GM12878 (cell line): ENCODE results near the gene OAS1. TPM values are rescaled to one million over a fixed set of nuclear protein-coding genes. Genes with fewer than 3 reads are reported as not detected.

Source experiments
- ATAC-seq: fragments of 200-7000 bp; cut with Tn5 transposase; 3 replicates; pipeline ENCODE4 v1.9.1; 2020; ENCODE audit warnings: mild to moderate bottlenecking, moderate library complexity
- BruUV-seq: library from RNA; stranded (reverse); fragments of 400-500 nt; replicated peaks from 2 replicates; lab custom pipeline; 2021; lab: Mats Ljungman, UMichigan
- CTCF ChIA-PET: fragments of 300-600 bp; sonication (Branson Sonifier 250); formaldehyde crosslinking; extraction: SDS; loops from one replicate; lab custom pipeline; 2021; ENCODE audit warnings: inconsistent platforms; lab: Yijun Ruan, JAX
- POLR2A ChIA-PET: fragments of 350-600 bp; formaldehyde crosslinking; extraction: SDS; loops from one replicate; lab custom pipeline; 2021; ENCODE audit warnings: inconsistent platforms; lab: Charles Lee
- RAD21 ChIA-PET: fragments of 300-600 bp; sonication (Branson Sonifier 250); formaldehyde crosslinking; loops from one replicate; lab custom pipeline; 2023; ENCODE audit warnings: antibody characterized with exemption; ENCODE audit not compliant: unreplicated experiment; lab: Charles Lee
- SMC1A ChIA-PET: fragments of 300-600 bp; sonication (Branson Sonifier 250); formaldehyde crosslinking; loops from one replicate; lab custom pipeline; 2023; ENCODE audit not compliant: unreplicated experiment, uncharacterized antibody; lab: Charles Lee
- DNase-seq: peaks from one replicate; pipeline ENCODE4 v3.0.0-alpha.2; 2011; ENCODE audit warnings: low read depth, low spot score
- FAIRE-seq: peaks from 3 replicates; lab custom pipeline; 2011; peaks lifted over from hg19 to GRCh38; lab: Jason Lieb, UNC
- H2AFZ ChIP-seq: 2 replicates; pipeline ENCODE4 v1.6.0; 2011; ENCODE audit warnings: low read depth, low read length, control low read depth; ENCODE audit not compliant: control insufficient read depth
- H3K27ac ChIP-seq: 2 replicates; pipeline ENCODE4 v1.5.1; 2011; ENCODE audit warnings: control low read depth; ENCODE audit not compliant: control insufficient read depth, insufficient read depth
- H3K27me3 ChIP-seq, 2 experiments: replicated peaks in 1 of 2; 2 replicates each; pipeline versions ENCODE4 v1.6.0 to v1.6.1; 2011; ENCODE audit warnings: low read length in 1 of 2; ENCODE audit not compliant: control insufficient read depth in 2 of 2, insufficient read depth in 2 of 2
- H3K36me3 ChIP-seq, 2 experiments: 2 replicates each; pipeline ENCODE4 v1.5.1; 2011; ENCODE audit warnings: low read length in 1 of 2; ENCODE audit not compliant: control insufficient read depth in 2 of 2, insufficient read depth in 2 of 2
- H3K4me1 ChIP-seq: 2 replicates; pipeline ENCODE4 v1.6.1; 2011; ENCODE audit warnings: mild to moderate bottlenecking, low read length, moderate library complexity, mixed read lengths; ENCODE audit not compliant: control insufficient read depth, insufficient read depth
- H3K4me2 ChIP-seq: 2 replicates; pipeline ENCODE4 v1.6.0; 2011; ENCODE audit warnings: control low read depth; ENCODE audit not compliant: control insufficient read depth, insufficient read depth
- H3K4me3 ChIP-seq: fragments of 200-600 bp; sonication (generic); 2 replicates; pipeline ENCODE4 v1.5.1; 2016
- H3K79me2 ChIP-seq: 2 replicates; pipeline ENCODE4 v1.6.0; 2011; ENCODE audit warnings: low read length; ENCODE audit not compliant: control insufficient read depth, insufficient read depth
- H3K9ac ChIP-seq: 2 replicates; pipeline ENCODE4 v1.8.0; 2011; ENCODE audit warnings: low read length, control low read depth, mixed read lengths; ENCODE audit not compliant: control insufficient read depth, insufficient read depth
- H3K9me3 ChIP-seq: replicated peaks from 3 replicates; pipeline ENCODE4 v1.5.1; 2011; ENCODE audit warnings: mild to moderate bottlenecking, low read length; ENCODE audit not compliant: control insufficient read depth, insufficient read depth
- H4K20me1 ChIP-seq: 2 replicates; pipeline ENCODE4 v1.6.0; 2011; ENCODE audit not compliant: control insufficient read depth, insufficient read depth
- CBX5 ChIP-seq: sonication (generic); IDR thresholded peaks from 2 replicates; pipeline ENCODE4 v1.6.1; 2016; ENCODE audit warnings: low read depth, moderate library complexity, mild to moderate bottlenecking, inconsistent platforms
- DPF2 ChIP-seq: fragments of 450-650 bp; IDR thresholded peaks from 2 replicates; pipeline ENCODE4 v1.6.1; 2017; ENCODE audit warnings: mild to moderate bottlenecking
- ESRRA ChIP-seq: IDR thresholded peaks from 2 replicates; pipeline ENCODE4 v1.6.1; 2012; ENCODE audit warnings: mild to moderate bottlenecking, low read length, improper control_type of control experiment
- IKZF1 ChIP-seq: fragments of 450-650 bp; conservative IDR thresholded peaks from 2 replicates; pipeline ENCODE4 v1.6.1; 2017; ENCODE audit warnings: antibody characterized with exemption, mild to moderate bottlenecking
- MTA3 ChIP-seq: IDR thresholded peaks from 2 replicates; pipeline ENCODE4 v1.6.1; 2012; ENCODE audit warnings: low read length, inconsistent platforms, borderline replicate concordance
- NR2C1 ChIP-seq: fragments of 450-650 bp; IDR thresholded peaks from 2 replicates; pipeline ENCODE4 v1.6.1; 2017; ENCODE audit warnings: antibody characterized with exemption, mild to moderate bottlenecking, moderate library complexity
- PAX8 ChIP-seq: fragments of 450-650 bp; IDR thresholded peaks from 2 replicates; pipeline ENCODE4 v1.6.1; 2017; ENCODE audit warnings: mild to moderate bottlenecking, moderate library complexity
- POLR2AphosphoS5 ChIP-seq: IDR thresholded peaks from 2 replicates; pipeline ENCODE4 v1.6.1; 2011; ENCODE audit warnings: mild to moderate bottlenecking, low read length, inconsistent platforms
- RFX5 ChIP-seq: IDR thresholded peaks from 2 replicates; pipeline ENCODE4 v1.6.1; 2011; ENCODE audit warnings: low read depth, low read length, improper control_type of control experiment
- SREBF2 ChIP-seq: IDR thresholded peaks from 2 replicates; pipeline ENCODE4 v1.6.1; 2012; ENCODE audit warnings: mild to moderate bottlenecking, low read length
- STAT1 ChIP-seq: fragments of 450-650 bp; conservative IDR thresholded peaks from 2 replicates; pipeline ENCODE4 v1.6.1; 2014; ENCODE audit warnings: antibody characterized with exemption, mild to moderate bottlenecking
- SUZ12 ChIP-seq: fragments of 200-600 bp; sonication (generic); IDR thresholded peaks from one replicate; pipeline ENCODE4 v1.6.1; 2018; ENCODE audit warnings: antibody characterized with exemption, mild to moderate bottlenecking; ENCODE audit not compliant: unreplicated experiment
- ZBED1 ChIP-seq: IDR thresholded peaks from 2 replicates; pipeline ENCODE4 v1.6.1; 2016; ENCODE audit warnings: borderline replicate concordance
- ZSCAN29 ChIP-seq: fragments of 450-650 bp; IDR thresholded peaks from 2 replicates; pipeline ENCODE4 v1.6.1; 2017; ENCODE audit warnings: mild to moderate bottlenecking, moderate library complexity
- WGBS: methylation state at CpG from one replicate; pipeline ENCODE4 v1.1.6; 2016; ENCODE audit warnings: low lambda C conversion rate; ENCODE audit not compliant: insufficient replicate concordance, insufficient coverage; ENCODE audit errors: missing lambda C conversion rate; 5-methylcytosine and 5-hydroxymethylcytosine counted together
- in situ Hi-C: fragments of 300-500 bp; cut with MboI; formaldehyde crosslinking; loops from 9 replicates; pipeline ENCODE4 v1.14.3; 2018; ENCODE audit warnings: mixed read lengths
- intact Hi-C: fragments of 100-400 bp; cut with micrococcal nuclease; formaldehyde crosslinking; loops from one replicate; pipeline ENCODE4 v1.14.2; 2022; ENCODE audit not compliant: unreplicated experiment
- polyA plus RNA-seq, 11 experiments: library from polyadenylated mRNA; depleted of rRNA in 4 of 11; unstranded in 6 of 11; stranded (reverse) in 5 of 11; fragments of >200 nt; fragmentation: Nextera tagmentation in 4 of 11; fragmentation: Illumina TruSeq in 1 of 11; extraction: Ambion mirVana in 4 of 11; extraction: Trizol in 1 of 11; gene quantifications; 1 replicate in 1 of 11; 2 replicates in 10 of 11; pipeline versions ENCODE4 v1.2.1 to v1.2.3, GENCODE V29; 2011 to 2016; ENCODE audit warnings: inconsistent platforms in 2 of 11, missing spikeins in 2 of 11, low read depth in 1 of 11
- total RNA-seq, 4 experiments: library from RNA; depleted of rRNA in 3 of 4; stranded (reverse); fragments of >200 nt in 3 of 4; fragmentation: Illumina TruSeq in 1 of 4; extraction: Trizol in 1 of 4; gene quantifications; 2 replicates each; pipeline versions ENCODE4 v1.2.1 to v1.2.3, GENCODE V29; 2013 to 2021
- TF ChIP-seq, protein P1 (sequence below): fragments of 450-650 bp; IDR thresholded peaks from 2 replicates; pipeline ENCODE4 v1.6.1; 2014; ENCODE audit warnings: mild to moderate bottlenecking
- TF ChIP-seq, protein P2 (sequence below): IDR thresholded peaks from 2 replicates; pipeline ENCODE4 v1.6.1; 2011; ENCODE audit warnings: mild to moderate bottlenecking, low read depth, low read length, moderate library complexity; ENCODE audit not compliant: insufficient replicate concordance

OAS1 gene
- total and polyA plus RNA-seq, 10 of the 15 experiments (the other 5 are each of a cell fraction or from before 2014, with no cell fraction given): 44.7 to 287 (median 64.3) TPM

DNA sequence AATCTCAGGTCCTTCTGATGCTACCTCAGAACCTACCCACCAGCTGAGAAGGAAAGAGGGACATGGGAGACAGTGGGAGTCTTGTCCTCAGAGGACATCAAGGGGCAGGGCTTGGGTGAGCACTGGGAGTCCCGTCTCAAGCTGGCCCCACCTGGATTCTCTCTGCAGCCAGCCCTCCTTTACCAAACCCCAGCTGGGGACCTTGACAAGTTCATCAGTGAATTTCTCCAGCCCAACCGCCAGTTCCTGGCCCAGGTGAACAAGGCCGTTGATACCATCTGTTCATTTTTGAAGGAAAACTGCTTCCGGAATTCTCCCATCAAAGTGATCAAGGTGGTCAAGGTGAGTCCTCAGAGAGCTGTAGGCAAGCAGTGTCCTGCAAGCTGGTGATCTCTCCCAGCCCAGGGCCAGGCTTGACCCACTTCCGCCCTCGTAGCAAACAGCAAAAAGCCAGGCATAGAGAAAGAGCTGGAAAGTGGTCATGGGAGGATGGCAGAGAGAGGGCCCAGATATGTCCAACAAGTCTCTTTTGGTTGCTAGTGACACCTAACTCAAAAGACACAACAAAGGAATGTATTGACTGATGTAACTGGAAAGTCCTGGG, 57.4 kb downstream of the OAS1 start:
- peaks cover 21 to 22% of the 10 kb centered on the region in 2 experiments for H3K36me3 ChIP-seq
- in situ Hi-C loops (no loop called here), intact Hi-C loops (no loop called here)
- no peak overlapping the region for H3K4me3 ChIP-seq
- no peak overlapping the region for H3K4me2 ChIP-seq
- ATAC-seq (no peak), FAIRE-seq (no peak), DNase-seq (no peak)
- H3K79me2 ChIP-seq: no peaks in the 10 kb centered on the region
- H3K9ac ChIP-seq: no peak overlapping the region
- no peaks in the 10 kb centered on the region for H3K27me3 ChIP-seq
- 96% methylated on average over 6 of the region's 6 CpGs for WGBS
- no peaks in the 10 kb centered on the region; the same call in 2 of the 3 replicates for H3K9me3 ChIP-seq
- no peak overlapping the region for H2AFZ ChIP-seq
- ChIA-PET POLR2A (no interaction called here), CTCF (no interaction called here), RAD21 (no interaction called here), SMC1A (no interaction called here)
- BruUV-seq: no TSS peak
- H3K4me1 ChIP-seq: no peaks in the 10 kb centered on the region; the same call in 1 of the 2 replicates
- H4K20me1 ChIP-seq: no peaks in the 10 kb centered on the region
- H3K27ac ChIP-seq: no peak overlapping the region
- no peak for TF ChIP-seq CBX5
- TF ChIP-seq, protein P1, sequence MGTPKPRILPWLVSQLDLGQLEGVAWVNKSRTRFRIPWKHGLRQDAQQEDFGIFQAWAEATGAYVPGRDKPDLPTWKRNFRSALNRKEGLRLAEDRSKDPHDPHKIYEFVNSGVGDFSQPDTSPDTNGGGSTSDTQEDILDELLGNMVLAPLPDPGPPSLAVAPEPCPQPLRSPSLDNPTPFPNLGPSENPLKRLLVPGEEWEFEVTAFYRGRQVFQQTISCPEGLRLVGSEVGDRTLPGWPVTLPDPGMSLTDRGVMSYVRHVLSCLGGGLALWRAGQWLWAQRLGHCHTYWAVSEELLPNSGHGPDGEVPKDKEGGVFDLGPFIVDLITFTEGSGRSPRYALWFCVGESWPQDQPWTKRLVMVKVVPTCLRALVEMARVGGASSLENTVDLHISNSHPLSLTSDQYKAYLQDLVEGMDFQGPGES: no peak

DNA sequence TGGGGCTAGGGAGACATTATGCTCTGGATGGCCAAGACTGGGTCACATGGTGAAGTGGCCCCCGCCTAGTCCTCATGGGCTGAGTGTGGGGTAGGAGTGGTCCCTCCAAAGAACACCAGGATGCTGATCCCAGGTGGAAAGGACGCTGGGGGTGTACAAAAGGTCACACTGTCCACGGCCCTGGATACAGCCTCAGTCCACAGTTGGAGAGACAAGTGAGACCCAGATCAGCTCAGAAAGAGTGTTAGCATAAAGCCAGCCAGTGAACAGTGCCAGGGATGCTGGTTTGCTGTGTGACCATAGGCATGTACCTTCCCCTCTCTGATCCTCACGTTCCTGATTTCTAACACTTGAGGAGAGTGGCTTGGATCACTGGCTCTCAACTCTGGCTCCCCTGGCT, 58.2 kb downstream of the OAS1 start:
- SMC1A ChIA-PET: no interaction called here
- 79% methylated on average over 4 of the region's 4 CpGs for WGBS
- RAD21 ChIA-PET: no interaction called here
- no peaks in the 10 kb centered on the region for H3K27me3 ChIP-seq
- CTCF ChIA-PET: interaction anchor here (0.7 kb wide), 1 partner anchor 18 kb away, joined by 3 read pairs; no protein-coding TSS in a partner anchor
- no peaks in the 10 kb centered on the region for H3K9me3 ChIP-seq
- no peak overlapping the region for H3K4me3 ChIP-seq
- H3K79me2 ChIP-seq: no peaks in the 10 kb centered on the region
- no peaks in the 10 kb centered on the region; the same call in 1 of the 2 replicates for H3K4me1 ChIP-seq
- no TSS peak for BruUV-seq
- intact Hi-C loops: no loop called here
- no peak overlapping the region for H3K4me2 ChIP-seq
- no peak overlapping the region for H2AFZ ChIP-seq
- H4K20me1 ChIP-seq: no peaks in the 10 kb centered on the region
- ATAC-seq (no peak), DNase-seq (no peak), FAIRE-seq (no peak)
- H3K36me3 ChIP-seq: peaks cover 22% of the 10 kb centered on the region in 2 experiments
- H3K9ac ChIP-seq: no peak overlapping the region
- H3K27ac ChIP-seq: no peak overlapping the region
- in situ Hi-C loops: no loop called here
- POLR2A ChIA-PET: no interaction called here
- TF ChIP-seq POLR2AphosphoS5 (no peak), ESRRA (no peak), NR2C1 (no peak), STAT1 (no peak), RFX5 (no peak), PAX8 (no peak), SUZ12 (no peak), MTA3 (no peak), IKZF1 (no peak), ZSCAN29 (no peak), DPF2 (no peak), SREBF2 (no peak), ZBED1 (no peak)
- TF ChIP-seq, protein P2, sequence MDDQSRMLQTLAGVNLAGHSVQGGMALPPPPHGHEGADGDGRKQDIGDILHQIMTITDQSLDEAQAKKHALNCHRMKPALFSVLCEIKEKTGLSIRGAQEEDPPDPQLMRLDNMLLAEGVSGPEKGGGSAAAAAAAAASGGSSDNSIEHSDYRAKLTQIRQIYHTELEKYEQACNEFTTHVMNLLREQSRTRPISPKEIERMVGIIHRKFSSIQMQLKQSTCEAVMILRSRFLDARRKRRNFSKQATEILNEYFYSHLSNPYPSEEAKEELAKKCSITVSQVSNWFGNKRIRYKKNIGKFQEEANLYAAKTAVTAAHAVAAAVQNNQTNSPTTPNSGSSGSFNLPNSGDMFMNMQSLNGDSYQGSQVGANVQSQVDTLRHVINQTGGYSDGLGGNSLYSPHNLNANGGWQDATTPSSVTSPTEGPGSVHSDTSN: no peak
